A204.1 (cell line): ENCODE data around the gene CLASP1.
"Not testable (repeated sequence)": the region's sequence is repeated elsewhere in the genome, so short reads cannot be mapped to it uniquely, and the experiment has no call there.

ENCODE experiments used
- FAIRE-seq: peaks from 2 replicates; lab custom pipeline; 2012; peaks lifted over from hg19 to GRCh38; lab: Jason Lieb, UNC

The CLASP1 gene

DNA sequence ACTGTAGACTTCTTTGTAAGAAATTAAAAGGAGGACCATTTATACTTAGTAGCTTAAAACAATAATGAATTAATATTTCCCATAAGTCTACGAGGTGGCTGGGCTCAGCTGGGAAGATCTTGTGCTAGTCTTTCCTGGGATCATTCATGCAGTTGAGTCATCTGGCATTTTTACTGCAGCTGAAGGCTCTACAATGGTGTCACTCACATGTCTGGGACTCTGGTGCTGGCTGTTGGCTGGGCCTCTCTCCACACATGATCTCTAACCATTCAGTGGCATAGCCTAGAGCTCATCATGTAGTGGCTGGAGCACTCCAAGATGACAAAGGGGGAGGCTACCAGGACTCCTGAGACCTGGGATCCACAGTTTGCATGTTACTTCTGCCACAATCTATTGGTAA is 35.5 kb downstream of the CLASP1 start:
- no peak for FAIRE-seq

GRCh38 chr2:121613152-121613551 is 36.1 kb downstream of the CLASP1 start:
- FAIRE-seq, result no peak

- no peak for FAIRE-seq
Measured at GRCh38 chr2:121611730-121612705, 37.2 kb downstream of the CLASP1 start.

- not testable (repeated sequence) for FAIRE-seq
Measured at GRCh38 chr2:121611048-121611649, 38.1 kb downstream of the CLASP1 start.

DNA sequence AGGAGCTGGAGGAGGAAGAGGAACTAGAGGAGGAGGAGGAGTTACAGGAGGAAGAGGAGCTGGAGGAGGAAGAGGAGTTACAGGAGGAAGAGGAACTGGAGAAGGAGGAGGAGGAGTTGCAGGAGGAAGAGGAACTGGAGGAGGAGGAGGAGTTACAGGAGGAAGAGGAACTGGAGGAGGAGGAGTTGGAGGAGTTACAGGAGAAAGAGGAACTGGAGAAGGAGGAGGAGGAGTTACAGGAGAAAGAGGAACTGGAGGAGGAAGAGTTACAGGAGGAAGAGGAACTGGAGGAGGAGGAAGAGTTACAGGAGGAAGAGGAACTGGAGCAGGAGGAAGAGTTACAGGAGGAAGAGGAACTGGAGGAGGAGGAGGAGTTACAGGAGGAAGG is 38.8 kb downstream of the CLASP1 start:
- FAIRE-seq, result not testable (repeated sequence)

DNA sequence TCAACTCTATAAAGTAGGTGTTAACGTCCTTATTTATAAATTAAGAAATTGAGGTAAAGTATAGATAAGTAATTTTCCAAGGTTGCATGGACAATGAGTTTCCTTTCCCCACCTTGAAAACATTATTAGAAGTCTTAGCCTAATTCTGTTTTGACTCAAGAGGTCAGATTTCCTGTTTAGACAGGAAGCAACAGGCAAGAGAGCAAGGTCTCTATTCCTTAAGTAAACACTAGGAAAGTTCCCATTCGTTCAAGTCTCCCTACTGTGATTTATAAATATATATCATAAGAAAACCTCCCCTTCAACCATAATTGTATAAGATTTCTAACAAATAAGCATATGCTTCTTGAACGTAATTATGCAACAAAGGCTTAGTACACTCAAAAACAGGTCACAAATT is 40.3 kb downstream of the CLASP1 start:
- FAIRE-seq, result no peak

DNA sequence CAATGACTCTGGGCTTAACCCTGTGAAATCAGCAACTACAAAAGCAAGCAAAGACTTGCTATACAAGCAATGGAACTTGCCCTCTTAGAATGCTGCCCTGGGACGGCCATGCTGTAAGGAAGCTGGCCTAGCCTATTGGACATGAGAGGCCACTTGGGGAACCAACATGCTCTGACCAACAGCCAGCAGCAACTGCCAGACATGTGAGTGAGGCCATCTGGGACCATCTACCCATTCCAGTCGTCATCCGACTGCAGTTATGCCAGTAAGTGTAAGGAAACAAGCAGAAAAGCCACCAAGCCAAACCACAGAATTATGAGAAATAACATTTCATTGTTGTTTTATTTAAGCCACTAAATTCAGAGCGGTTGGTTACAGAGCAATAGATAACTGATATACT is 40.9 kb downstream of the CLASP1 start:
- FAIRE-seq, result no peak

- no peak for FAIRE-seq
Measured at GRCh38 chr2:121605820-121606733, 43.2 kb downstream of the CLASP1 start.

DNA sequence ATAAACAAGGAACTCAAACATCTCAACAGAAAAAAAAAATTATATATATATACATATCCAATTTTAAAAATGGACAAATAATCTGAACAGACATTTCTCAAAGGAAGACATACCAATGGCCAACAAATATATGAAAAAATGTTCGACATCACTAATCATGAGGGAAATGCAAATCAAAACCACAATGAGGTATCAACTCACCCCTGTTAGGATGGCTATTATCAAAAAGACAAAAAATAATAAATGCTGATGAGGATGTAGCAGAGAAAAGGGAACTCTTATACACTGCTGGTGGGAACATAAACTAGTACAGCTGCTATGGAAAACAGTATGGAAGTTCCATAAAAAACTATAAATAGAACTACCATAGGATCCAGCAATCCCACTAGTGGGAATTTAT is 46.1 kb downstream of the CLASP1 start:
- FAIRE-seq, result no peak

GRCh38 chr2:121599963-121600651 is 49.2 kb downstream of the CLASP1 start:
- FAIRE-seq, result no peak

DNA sequence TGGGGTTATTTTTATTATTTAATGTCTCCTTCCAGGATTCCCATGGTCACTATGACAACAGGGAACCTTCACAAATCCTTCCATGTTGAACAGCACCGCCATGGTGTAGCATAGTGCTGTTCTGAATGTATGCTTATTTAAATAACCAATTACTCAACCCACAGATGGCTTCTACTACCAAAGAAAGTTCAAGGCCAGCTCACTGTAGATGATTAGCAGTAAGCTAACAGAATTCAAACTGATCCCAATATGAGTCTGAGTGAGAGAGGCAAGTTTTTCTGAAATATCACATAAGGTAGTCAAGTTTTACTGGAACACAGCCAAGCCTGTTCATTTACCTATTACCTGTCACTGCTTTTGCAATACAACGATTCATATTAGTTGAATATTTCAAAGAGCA is 51.2 kb downstream of the CLASP1 start:
- no peak for FAIRE-seq

GRCh38 chr2:121596221-121597080 is 52.8 kb downstream of the CLASP1 start:
- FAIRE-seq, result peak; percentile 85

- no peak for FAIRE-seq
Measured at GRCh38 chr2:121595012-121595891, 54.0 kb downstream of the CLASP1 start.

DNA sequence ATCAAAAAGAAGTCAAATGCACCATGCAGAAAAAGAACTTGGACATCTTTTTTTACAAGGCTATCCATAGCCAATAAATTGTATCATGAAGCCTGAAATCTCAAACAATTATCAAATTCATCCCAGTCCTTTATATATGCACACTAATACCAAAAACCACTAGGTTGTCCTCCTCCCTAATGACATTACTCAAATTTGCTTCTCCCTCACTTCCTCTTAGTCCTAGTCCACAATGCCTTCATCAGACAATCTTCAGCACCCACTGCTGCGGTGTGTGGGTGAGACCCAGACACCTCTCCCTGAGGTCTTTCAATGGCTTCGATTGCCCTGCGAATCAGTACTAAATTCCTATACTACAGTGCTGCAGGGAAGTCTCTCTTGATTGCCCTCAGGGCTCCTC is 58.1 kb downstream of the CLASP1 start:
- no peak for FAIRE-seq

GRCh38 chr2:121588357-121588756 is 60.9 kb downstream of the CLASP1 start:
- FAIRE-seq, result no peak

GRCh38 chr2:121587131-121587530 is 62.1 kb downstream of the CLASP1 start:
- FAIRE-seq, result no peak

DNA sequence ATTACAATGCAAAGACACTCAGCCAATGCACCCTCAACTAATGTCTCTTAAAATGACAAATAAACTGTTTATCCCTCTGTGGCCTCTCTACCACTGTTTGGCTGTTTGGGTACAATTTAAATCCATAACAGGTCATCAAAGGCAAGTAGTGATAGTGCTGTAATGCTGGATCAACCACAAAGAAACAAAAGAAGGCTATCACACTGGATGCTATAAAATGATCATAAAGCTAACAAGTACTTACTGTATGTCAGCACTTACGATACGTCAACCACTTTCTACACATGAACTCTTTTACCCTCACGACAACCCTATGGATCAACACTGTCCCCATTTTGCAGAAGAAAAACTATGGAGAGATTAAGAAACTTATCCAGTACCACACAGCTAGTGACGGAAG is 64.5 kb downstream of the CLASP1 start:
- no peak for FAIRE-seq

- no peak for FAIRE-seq
Measured at GRCh38 chr2:121583555-121583954, 65.7 kb downstream of the CLASP1 start.

GRCh38 chr2:121582272-121582671 is 67.0 kb downstream of the CLASP1 start:
- FAIRE-seq, result no peak

GRCh38 chr2:121579309-121579708 is 70.0 kb downstream of the CLASP1 start:
- FAIRE-seq, result no peak
